Keratinocyte (primary cell): Measurements from ENCODE around the gene HOXD13.

Experiments
- CTCF ChIP-seq, 3 experiments: IDR thresholded peaks in 1 of 3; conservative IDR thresholded peaks in 1 of 3; optimal IDR thresholded peaks in 1 of 3; 2 replicates in 2 of 3; 3 replicates in 1 of 3; pipeline versions ENCODE3 to v1.5.1; 2011; ENCODE audit warnings: low read length in 3 of 3, mild to moderate bottlenecking in 3 of 3, moderate library complexity in 2 of 3, control low read depth in 1 of 3, inconsistent platforms in 1 of 3; ENCODE audit not compliant: insufficient read depth in 2 of 3; ENCODE audit errors: extremely low read depth in 1 of 3
- EZH2 ChIP-seq: IDR thresholded peaks from one replicate; pipeline ENCODE4 v1.6.1; 2012; ENCODE audit warnings: inconsistent platforms, mild to moderate bottlenecking, low read length, moderate library complexity

- peak; percentile 29 for TF ChIP-seq EZH2
- TF ChIP-seq CTCF (optimal IDR thresholded peaks at IDR 0.05 in 1 of 3, IDR thresholded peaks at IDR 0.05 in 1 of 3, conservative IDR thresholded peaks at IDR 0.05 in 1 of 3; ENCODE audit: extremely low read depth in 1 of 3, insufficient read depth in 2 of 3, low read length in 3 of 3): no peak
Measured at GRCh38 chr2:176082824-176083751, 9.4 kb upstream of the HOXD13 start.
